Activated CD4-positive, CD25-positive, alpha-beta regulatory T cell treated with anti-CD3 and anti-CD28 coated beads, Interleukin-2, amount 50 U/mL, for 16 hours (primary cell): ENCODE data around the gene ABCF2.

Experiments used
- DNase-seq: peaks from one replicate; pipeline ENCODE4 v3.0.0-alpha.2; 2020; ENCODE audit warnings: low read depth, low spot score

Gene ABCF2

DNA sequence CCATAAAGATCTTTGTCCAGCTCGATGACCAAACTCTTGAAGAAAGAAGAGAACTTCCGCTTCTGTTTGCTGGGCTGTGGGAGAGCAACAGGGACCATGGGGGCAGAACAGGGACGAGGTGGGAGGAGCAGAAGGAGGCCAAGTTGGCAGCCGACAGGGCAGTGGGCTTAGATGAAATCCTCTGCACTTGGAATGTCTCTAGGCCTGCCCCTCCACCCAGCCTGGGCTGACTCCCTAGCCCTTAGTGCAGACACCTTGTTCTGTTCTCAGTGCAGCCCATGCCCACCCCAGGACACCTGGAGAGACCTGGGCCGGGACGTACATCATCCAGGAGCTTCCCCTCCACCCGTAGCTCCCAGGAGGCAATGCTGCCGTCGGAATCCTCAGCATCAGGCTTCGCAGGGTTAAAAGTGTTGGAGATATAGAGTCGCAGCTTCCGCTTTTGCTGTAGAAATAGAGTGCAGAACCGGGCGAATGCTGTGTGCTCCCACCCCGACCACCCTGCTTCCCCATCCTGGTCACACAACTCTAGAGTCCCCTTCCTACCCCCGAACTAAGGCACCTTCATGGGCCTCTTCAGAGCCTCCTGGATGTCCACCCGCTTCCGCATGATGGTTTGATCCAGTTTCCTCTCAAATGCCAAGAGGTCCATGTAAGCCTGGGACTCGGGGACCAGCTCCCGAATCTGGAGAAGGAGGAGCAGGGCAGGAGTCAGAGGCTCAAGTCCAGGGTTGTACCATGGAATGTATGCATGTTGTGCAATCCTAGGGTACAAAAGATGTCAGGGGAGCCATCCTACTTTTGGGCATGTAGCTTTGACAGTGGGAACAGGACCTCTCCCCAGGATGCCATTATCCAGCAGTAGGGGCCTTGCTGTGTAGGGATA lies 15.4 kb upstream of the ABCF2 start:
- no peak for DNase-seq

DNA sequence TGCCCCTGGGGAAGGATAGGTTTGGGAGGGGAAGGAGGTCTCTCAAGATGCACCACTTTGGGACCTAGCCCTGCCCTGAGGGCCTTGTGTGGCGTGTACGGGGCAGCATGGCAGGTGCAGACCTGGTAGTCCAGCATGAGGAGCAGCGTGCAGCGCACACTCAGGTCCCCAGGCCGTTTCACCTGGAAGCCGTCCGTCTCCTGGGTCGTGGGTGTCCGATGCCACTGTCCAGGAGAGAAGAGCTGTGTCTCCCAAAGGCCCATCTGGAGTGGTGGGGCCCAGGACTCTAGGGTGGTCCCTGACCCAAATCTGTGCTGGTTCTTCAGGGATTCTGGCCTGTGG lies 14.7 kb upstream of the ABCF2 start:
- no peak for DNase-seq

DNA sequence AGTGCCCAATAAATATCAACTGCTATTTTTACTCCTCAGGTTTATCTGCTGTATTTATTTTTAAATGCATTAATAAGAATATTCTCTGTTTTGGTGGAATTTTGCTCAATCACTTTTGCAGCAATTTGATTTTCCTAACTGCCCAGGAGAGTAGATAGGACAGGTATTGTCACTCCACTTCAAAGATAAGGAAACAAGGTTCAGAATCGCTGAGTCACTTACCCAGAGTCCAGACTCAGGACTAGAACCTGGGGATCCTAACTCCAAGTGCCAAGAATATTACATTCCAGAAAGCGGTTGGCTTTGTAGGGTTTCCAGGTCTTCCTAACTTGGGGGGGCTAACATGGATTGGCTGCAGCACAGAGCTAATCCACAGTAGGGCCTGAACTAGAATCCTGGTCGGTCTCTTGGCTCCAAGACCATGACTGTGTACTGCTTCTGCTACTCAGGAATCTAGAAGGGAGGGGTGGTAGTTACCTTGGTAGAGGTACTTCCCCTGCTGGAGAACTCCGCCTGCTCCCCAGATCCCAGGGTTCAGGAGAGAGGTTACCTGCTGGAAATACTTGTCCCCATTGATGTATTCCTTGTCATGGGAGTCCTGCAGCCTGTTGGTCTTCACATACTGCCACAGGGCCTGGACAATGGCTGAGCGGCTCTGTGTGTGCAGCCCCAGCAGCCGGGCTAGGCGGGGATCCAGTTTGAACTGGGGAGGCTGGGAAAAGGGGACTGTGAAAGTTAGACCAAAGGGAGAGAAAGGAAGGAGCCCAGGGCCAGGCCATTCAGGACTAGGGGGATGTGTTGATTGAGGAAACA lies 14.1 kb upstream of the ABCF2 start:
- no peak for DNase-seq

DNA sequence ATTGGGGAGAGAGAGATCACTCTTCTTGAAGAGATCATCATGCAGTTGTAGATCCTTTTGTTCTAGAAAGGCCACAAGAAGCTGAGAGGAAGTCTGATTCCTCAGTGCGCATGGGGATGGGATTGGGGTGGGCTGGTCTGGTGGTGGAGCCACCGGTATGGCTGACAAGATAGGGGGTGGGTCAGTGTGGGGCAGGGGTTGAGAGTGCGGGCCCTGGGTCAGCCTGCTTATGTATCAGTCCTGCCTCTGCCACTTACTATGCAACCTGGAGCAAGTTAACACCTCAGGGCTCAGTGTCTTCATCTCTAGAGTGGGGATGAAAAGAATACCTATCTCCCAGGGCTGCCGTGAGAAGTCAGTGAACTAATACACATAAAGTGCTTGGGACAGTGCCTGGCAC lies 13.5 kb upstream of the ABCF2 start:
- no peak for DNase-seq

DNA sequence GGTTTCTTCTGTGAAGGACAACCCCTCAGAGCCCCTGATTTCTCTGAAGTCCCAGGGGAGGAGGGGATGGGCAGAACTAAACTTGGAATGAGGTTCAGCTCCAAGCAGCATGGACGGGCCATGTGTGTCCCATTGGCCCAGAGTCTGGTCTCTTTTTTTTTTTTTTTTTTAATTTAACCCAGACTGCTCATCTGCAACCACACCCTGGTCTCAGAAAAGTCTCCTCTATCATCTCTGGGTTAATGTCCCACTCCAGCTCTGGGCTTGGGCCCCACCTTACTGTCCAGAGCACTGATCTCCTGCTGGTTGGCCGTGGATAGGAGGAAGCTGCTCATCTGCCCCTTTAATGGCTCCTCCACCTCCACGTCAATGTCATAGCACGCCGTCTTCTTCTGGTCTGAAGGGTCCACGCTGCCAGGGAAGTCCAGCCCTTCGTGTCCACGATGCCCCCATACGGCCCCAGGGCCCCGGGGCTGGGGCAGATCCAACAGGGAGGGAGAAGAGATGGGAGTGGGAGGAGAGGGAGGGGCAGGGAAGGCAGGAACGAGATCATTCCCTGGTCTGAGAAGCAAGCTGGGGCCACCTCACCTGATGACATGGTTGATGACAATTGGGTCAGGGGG lies 12.9 kb upstream of the ABCF2 start:
- DNase-seq: no peak

DNA sequence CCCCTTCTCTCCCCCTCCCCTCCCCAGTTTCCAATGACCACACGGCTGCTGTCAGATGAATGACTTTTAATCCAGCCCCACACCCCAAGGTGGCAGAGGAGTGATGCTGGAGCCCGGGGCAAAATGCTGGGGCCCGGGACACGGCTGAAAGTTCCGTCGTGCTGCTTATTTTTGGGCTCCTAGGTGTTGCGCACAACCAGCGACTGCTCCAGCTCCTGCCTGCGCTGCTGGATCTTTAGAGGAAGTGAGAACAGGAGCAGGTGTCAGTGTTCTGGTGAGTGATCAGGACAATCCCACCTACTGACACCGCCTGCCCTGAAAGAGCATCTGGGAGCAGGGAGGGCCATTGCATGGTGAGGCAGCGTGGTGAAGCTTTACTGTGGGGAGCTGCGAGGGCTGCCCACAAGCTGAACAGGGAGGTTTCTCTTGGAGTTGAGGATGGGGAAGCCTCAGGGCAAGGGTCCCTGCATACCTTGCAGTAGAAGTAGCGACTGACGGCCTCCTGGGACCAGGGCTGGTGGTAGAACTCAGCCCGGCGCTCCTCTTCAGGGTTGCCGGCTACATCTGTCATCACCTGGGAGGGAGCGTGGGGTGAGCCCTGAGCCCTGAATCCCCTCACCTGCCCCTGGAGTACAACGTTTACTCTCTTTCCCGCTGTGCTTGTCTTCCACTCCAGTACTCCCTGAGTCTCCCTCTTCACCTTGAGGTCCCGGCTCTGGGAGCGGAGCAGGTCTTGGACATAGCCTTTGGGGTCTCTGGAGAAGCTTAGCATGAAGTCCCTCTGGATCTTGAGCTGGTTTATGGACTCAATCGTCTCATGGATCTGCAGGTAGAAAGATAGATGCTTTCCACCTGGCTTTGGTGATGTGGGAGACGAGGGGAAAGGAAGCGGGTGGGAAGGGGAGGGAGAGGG lies 12.2 kb upstream of the ABCF2 start:
- no peak for DNase-seq

DNA sequence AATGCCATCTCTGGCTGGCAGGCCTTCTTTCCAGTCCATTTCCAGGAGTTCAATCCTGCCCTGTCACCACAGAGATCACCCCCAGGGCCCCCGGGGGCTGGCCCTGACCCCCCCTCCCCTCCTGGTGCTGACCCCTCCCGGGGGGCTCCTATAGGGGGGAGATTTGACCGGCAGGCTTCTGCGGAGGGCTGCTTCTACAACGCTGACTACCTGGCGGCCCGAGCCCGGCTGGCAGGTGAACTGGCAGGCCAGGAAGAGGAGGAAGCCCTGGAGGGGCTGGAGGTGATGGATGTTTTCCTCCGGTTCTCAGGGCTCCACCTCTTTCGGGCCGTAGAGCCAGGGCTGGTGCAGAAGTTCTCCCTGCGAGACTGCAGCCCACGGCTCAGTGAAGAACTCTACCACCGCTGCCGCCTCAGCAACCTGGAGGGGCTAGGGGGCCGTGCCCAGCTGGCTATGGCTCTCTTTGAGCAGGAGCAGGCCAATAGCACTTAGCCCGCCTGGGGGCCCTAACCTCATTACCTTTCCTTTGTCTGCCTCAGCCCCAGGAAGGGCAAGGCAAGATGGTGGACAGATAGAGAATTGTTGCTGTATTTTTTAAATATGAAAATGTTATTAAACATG lies 11.3 kb upstream of the ABCF2 start:
- no peak for DNase-seq

DNA sequence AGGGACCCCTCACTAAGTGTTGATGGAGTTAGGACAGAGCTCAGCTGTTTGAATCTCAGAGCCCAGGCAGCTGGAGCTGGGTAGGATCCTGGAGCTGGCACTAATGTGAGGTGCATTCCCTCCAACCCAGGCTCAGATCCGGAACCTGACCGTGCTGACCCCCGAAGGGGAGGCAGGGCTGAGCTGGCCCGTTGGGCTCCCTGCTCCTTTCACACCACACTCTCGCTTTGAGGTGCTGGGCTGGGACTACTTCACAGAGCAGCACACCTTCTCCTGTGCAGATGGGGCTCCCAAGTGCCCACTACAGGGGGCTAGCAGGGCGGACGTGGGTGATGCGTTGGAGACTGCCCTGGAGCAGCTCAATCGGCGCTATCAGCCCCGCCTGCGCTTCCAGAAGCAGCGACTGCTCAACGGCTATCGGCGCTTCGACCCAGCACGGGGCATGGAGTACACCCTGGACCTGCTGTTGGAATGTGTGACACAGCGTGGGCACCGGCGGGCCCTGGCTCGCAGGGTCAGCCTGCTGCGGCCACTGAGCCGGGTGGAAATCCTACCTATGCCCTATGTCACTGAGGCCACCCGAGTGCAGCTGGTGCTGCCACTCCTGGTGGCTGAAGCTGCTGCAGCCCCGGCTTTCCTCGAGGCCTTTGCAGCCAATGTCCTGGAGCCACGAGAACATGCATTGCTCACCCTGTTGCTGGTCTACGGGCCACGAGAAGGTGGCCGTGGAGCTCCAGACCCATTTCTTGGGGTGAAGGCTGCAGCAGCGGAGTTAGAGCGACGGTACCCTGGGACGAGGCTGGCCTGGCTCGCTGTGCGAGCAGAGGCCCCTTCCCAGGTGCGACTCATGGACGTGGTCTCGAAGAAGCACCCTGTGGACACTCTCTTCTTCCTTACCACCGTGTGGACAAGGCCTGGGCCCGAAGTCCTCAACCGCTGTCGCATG lies 10.5 kb upstream of the ABCF2 start:
- no peak for DNase-seq

DNA sequence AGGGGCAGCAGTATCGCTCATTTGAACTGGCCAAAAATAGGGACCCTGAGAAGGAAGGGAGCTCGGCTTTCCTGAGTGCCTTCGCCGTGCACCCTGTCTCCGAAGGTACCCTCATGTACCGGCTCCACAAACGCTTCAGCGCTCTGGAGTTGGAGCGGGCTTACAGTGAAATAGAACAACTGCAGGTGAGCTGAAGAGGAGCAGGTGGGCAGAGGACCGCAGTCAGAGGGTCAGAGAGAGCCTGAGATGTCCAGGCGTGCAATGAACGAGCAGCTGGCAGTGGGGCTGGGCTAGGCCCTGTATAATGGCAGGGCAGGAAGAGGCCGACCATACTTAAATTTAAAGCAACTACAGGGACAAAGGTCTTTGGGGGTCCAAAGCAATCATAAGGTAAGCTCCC lies 9.4 kb upstream of the ABCF2 start:
- DNase-seq: no peak

DNA sequence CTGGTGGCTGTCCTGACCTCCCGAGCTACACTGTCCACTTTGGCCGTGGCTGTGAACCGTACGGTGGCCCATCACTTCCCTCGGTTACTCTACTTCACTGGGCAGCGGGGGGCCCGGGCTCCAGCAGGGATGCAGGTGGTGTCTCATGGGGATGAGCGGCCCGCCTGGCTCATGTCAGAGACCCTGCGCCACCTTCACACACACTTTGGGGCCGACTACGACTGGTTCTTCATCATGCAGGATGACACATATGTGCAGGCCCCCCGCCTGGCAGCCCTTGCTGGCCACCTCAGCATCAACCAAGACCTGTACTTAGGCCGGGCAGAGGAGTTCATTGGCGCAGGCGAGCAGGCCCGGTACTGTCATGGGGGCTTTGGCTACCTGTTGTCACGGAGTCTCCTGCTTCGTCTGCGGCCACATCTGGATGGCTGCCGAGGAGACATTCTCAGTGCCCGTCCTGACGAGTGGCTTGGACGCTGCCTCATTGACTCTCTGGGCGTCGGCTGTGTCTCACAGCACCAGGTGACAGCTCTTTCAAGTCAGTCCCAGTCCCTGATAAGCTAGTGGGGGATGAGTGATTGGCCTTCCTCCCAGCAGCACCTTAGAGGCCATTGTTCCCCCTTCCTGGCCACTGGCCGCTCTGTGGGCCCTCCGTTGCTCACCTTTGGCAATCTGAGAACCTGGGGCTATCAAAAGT lies 8.2 kb upstream of the ABCF2 start:
- DNase-seq: no peak

DNA sequence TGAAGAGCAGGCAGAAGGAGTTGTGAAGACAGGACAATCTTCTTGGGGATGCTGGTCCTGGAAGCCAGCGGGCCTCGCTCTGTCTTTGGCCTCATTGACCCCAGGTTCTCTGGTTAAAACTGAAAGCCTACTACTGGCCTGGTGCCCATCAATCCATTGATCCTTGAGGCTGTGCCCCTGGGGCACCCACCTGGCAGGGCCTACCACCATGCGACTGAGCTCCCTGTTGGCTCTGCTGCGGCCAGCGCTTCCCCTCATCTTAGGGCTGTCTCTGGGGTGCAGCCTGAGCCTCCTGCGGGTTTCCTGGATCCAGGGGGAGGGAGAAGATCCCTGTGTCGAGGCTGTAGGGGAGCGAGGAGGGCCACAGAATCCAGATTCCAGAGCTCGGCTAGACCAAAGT lies 6.8 kb upstream of the ABCF2 start:
- DNase-seq: no peak

DNA sequence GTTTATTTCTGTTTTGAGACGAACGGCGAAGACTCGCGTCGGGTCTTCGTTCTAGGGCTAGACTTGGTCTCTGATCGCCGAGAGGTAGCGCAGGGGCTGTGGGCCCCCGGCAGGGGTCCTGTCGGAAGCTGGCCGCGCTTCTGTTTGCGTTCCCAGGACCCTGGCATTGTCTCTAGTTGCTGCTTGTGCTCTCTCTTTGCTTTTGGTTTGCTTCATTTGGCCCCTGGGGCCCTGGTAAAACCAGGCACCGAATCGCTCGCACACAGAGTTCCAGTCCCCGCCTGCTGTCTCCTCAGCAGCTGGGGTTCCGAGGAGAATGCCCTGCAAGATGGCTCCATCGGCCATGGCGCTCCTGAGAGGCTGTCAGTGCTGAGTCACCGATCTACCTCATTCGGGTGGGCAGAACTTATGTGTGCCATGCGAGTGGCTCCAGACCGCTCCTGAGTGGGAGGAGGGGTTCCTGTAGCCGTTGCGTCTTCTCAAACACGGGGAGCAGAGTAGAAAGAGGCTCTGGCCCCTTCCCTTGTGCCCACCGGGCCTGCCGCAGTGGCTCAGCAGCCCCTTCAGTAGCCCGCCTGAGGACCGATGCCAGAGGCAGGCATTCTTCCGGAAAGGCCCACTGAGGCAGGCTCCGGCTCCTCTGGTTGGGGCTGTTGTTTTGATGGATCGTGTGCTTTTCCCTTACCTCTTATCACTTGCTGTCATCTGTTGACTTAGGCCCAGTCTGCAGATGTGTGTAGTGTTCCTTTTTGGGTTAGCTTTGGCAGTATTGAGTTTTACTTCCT lies 6.1 kb upstream of the ABCF2 start:
- peak; percentile 56 for DNase-seq

DNA sequence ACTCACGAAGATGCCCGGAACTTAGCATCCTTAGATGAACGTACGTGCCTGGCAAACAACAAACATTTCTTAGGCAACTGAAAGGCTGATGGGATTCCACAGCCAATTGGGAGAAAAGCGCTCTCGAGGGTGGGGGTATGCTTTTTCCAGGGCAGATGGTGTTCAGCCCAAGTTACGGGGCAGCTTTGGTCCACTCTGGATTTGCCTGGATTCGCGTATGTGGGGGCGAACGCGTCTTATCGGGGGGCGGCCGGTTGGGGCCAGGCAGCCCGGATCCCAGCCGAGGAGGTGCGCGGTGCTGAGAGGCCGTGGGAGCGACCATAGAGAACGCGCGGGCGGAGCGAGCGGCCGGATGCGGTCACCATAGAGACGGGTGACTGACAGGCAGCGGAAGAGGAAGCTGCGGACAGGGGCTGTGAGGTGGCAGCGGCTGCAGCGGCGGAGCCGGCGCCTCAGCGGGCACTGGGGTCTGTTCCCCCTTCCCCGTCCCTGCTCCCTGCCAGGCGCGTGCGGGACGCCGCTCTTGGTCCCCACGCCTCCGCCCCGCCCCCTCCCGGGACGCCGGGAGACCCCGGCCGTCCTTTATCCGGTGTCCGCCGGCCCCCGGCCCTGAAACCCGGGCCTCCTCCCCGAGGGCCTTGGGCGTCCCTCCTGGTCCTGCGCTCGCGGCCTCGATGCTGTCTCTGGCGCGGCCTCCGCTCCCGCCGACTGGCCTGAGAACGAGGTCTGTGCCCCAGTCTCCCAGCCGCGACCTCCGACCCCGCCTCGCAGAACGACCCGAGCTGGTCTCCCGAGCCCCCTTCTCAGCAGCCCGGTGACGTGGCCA lies 5.3 kb upstream of the ABCF2 start, which contains the start of gene CHPF2:
CHPF2 (plus strand) TSS at position 393 of the 826 bp plus-strand sequence. CDS start 1,529 bp downstream, outside the sequence.
- peak; percentile 78 for DNase-seq

DNA sequence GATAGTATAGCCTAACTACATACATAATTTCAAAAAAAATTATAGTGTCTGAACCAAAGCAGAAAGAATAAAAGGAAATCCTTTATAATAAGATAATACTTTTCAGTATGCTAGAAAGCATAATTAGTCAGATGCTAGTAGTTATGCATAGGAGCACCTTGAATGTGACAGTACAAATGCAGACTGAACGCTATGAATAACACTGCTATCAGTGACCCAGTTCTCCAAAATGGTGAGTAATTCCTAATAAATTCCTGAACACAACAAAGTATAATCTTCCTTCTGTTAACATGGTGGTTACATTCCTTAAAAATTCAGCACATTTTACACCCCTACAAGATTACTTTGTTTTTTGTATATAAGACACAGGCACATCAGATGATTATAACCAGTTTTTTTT lies 4.1 kb upstream of the ABCF2 start:
- DNase-seq: no peak

DNA sequence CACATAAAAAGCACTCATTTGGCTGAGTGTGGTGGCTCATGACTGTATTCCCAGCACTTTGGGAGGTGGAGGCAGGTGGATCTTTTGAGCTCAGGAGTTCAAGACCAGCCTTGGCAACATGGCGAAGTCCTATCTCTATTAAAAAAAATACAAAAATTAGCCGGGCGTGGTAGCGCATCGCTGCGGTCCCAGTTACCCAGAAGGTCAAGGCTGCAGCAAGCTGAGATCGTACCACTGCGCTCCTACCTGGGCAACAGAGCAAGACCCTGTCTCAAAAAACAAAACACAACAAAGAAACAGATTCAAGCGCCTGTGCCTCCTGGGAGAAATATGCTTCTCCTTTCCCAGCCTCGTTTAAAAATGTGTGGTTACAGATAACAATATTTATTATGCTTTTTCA lies 2.2 kb upstream of the ABCF2 start:
- DNase-seq: no peak

DNA sequence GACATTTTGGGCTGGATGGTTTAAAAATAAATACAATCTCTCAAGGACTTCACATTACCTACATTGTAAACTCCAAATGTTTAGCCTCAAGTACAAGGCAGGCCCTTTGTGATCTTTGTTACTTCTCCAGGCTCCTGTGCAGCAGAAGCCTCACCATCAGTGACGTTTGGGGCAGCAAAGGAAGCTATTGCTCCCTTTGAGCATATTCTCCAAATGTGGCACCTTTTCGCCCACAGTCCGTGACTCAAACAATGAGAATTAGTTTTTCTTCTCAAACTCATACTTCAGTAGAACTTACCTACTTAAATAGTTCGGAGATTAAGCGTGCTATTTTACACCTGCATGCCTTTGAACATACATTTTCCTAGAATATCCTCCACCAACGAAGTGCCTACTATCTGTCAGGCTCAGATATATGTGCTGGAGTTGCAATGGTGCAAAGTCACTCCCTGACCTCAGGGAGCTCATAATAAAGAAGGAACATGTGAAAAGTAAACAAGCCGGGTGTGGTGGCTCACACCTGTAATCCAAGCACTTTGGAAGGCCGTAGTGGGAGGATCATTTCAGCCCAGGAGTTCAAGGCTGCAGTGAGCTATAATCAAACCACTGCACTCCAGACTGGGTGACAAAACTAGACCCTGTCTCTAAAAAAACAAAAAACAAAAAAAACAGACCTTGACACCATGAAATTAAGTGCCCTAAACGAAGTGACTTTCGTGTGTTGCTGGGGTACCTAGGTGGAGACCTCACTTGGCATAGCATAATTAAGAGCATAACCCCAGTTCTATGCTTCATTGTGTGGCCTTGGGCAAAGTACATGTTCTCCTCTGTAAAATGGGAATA lies 1.2 kb upstream of the ABCF2 start:
- no peak for DNase-seq

DNA sequence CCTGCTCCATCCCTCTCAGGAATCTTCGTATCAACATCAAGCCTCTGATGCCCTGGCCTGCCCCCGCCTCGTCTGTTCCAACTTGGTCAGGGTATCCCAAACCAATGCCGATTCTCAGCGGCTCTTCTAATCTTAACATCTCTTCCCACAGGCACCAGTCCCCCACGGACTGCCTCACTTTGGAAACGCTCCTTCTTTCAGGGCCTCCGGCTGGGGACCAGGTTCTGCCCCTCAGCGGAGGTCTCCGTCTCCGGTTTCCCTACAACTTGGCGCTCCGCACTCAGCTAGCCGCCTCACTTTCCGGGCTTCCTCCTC lies 488 bp downstream of the ABCF2 start:
- no peak for DNase-seq
